T-cell (primary cell): Measurements from ENCODE around the gene JPH3. TPM values are rescaled to one million over a fixed set of nuclear protein-coding genes. Genes with fewer than 3 reads are reported as not detected.

Source experiments
- ATAC-seq, 4 experiments: fragments of 200-7000 bp in 3 of 4; fragments of 150-1000 bp in 1 of 4; cut with Tn5 transposase; replicated peaks in 1 of 4; 1 replicate in 3 of 4; 2 replicates in 1 of 4; pipeline ENCODE4 v1.10.0; 2021; ENCODE audit warnings: moderate library complexity in 3 of 4, mild to moderate bottlenecking in 2 of 4, moderate number of reproducible peaks in 1 of 4
- CTCF ChIA-PET, 2 donors: fragments of 300-600 bp; sonication (Branson Sonifier 250); formaldehyde crosslinking; loops; one replicate each; lab custom pipeline; 2022; ENCODE audit warnings: antibody characterized with exemption in 2 of 2; lab: Charles Lee
- POLR2A ChIA-PET, 2 donors: fragments of 300-600 bp; sonication (Branson Sonifier 250); formaldehyde crosslinking; loops; one replicate each; lab custom pipeline; 2022; ENCODE audit warnings: antibody characterized with exemption in 2 of 2; lab: Charles Lee
- DNase-seq, 35 experiments: peaks; one replicate each; pipeline versions ENCODE4 v3.0.0 to v3.0.0-alpha.2; 2013 to 2023
- H3K27ac ChIP-seq: one replicate; pipeline ENCODE4 v1.5.1; 2013; ENCODE audit warnings: low read length
- H3K27me3 ChIP-seq, 2 experiments: replicated peaks in 1 of 2; 1 replicate in 1 of 2; 2 replicates in 1 of 2; pipeline versions ENCODE4 v1.6.1 to v1.7.0; 2013; ENCODE audit warnings: low read length in 1 of 2, mixed read lengths in 1 of 2; ENCODE audit not compliant: control insufficient read depth in 2 of 2, insufficient read depth in 2 of 2; ENCODE audit errors: extremely low read depth in 1 of 2
- H3K36me3 ChIP-seq, 2 donors: 1 replicate in 1 of 2; 2 replicates in 1 of 2; pipeline versions ENCODE4 v1.6.1 to v1.7.0; 2013; ENCODE audit warnings: low read length in 1 of 2; ENCODE audit not compliant: control insufficient read depth in 2 of 2, insufficient read depth in 1 of 2; ENCODE audit errors: extremely low read depth in 1 of 2
- H3K4me1 ChIP-seq, 2 experiments: 1 replicate in 1 of 2; 2 replicates in 1 of 2; pipeline versions ENCODE4 v1.6.1 to v1.7.0; 2013; ENCODE audit warnings: low read length in 2 of 2, mixed read lengths in 1 of 2; ENCODE audit not compliant: insufficient read depth in 2 of 2, control insufficient read depth in 1 of 2; ENCODE audit errors: extremely low read depth in 1 of 2
- H3K4me3 ChIP-seq, 2 donors: 1 replicate in 1 of 2; 2 replicates in 1 of 2; pipeline versions ENCODE4 v1.5.1 to v1.7.0; 2013; ENCODE audit warnings: mild to moderate bottlenecking in 2 of 2, low read length in 1 of 2, moderate library complexity in 1 of 2; ENCODE audit not compliant: control insufficient read depth in 1 of 2; ENCODE audit errors: extremely low read depth in 1 of 2
- H3K9me3 ChIP-seq: 2 replicates; pipeline ENCODE4 v1.7.0; 2013
- H3K27ac Mint-ChIP-seq, 2 donors: one replicate each; pipeline ENCODE4 v1.8.0; 2020 to 2021; ENCODE audit warnings: mild to moderate bottlenecking in 2 of 2, mixed read lengths in 2 of 2
- H3K27me3 Mint-ChIP-seq, 2 donors: one replicate each; pipeline ENCODE4 v1.8.0; 2021 to 2022; ENCODE audit warnings: mixed read lengths in 2 of 2
- H3K36me3 Mint-ChIP-seq: one replicate; pipeline ENCODE4 v1.8.0; 2021; ENCODE audit warnings: mixed read lengths
- H3K4me1 Mint-ChIP-seq, 3 donors: one replicate each; pipeline ENCODE4 v1.8.0; 2020 to 2022; ENCODE audit warnings: mixed read lengths in 3 of 3, mild to moderate bottlenecking in 1 of 3
- H3K4me3 Mint-ChIP-seq, 3 donors: one replicate each; pipeline ENCODE4 v1.8.0; 2020 to 2022; ENCODE audit warnings: mild to moderate bottlenecking in 3 of 3, mixed read lengths in 3 of 3, moderate library complexity in 3 of 3
- H3K9me3 Mint-ChIP-seq, 3 donors: one replicate each; pipeline ENCODE4 v1.8.0; 2020 to 2022; ENCODE audit warnings: mixed read lengths in 3 of 3
- WGBS: methylation state at CpG from one replicate; pipeline ENCODE4 v1.1.5; 2013; ENCODE audit warnings: missing lambda C conversion rate; ENCODE audit not compliant: insufficient coverage; 5-methylcytosine and 5-hydroxymethylcytosine counted together
- total RNA-seq, 35 experiments: library from RNA in 6 of 35; stranded (reverse) in 6 of 35; fragments of 120-200 nt in 1 of 35; gene quantifications; one replicate each; pipeline versions ENCODE4 v1.2.1 to v1.2.4 and lab custom pipeline; 2013 to 2026

Gene JPH3
- total RNA-seq, 5 donors from 2014 or later (not counting 1 experiment from before 2014, with no cell fraction given): not detected

DNA sequence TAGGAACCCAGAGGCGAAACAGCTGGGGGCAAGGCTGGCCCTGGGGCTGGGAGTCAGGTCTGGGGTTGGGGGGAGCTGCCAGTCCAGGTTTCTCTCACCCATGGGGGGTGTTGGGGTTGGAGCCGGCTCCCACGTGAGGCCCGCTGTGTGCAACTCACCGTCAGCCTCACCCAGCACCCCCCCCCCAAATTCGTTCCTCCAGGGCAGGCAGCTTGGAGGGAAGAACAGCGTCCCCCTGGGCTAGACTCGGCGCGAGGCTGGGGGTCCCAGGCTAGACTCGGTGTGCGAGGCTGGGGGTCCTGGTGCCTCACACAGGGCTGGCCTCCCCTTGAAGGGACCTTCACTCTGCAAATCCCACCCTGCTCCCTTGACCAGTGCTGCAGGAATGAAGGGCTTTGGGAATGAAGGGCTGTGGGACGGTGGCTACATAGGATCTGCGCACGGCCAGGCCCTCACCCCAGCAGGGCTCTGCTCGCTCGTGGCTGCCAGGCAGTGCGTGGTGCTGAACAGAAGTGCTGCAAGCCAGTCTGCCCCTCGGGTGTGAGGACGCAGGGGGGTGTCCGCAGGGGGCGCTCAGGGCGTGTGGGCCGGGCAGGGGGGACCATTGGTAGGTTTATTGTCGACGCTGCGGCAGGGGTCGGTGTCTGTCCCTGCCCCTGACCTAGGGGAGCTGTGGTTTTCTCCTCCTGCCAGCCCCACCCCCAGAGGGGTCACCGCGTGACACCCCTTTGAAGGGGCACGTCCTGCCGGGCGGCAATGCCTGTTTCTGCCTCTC is 88.8 kb downstream of the JPH3 start:
- Histone ChIP-seq H3K4me3 (no peak overlapping the region), H3K9me3 (no peaks in the 10 kb centered on the region), H3K4me1 (no peaks in the 10 kb centered on the region), H3K27ac (no peak overlapping the region), H3K36me3 (no peaks in the 10 kb centered on the region), H3K27me3 (peaks cover 0 to 15% of the 10 kb centered on the region in 2 experiments)
- Mint-ChIP-seq H3K4me3 (no peak overlapping the region), H3K9me3 (no peaks in the 10 kb centered on the region), H3K27me3 (peaks cover 0 to 2% of the 10 kb centered on the region in 2 donors), H3K36me3 (peaks cover 5% of the 10 kb centered on the region), H3K27ac (no peak overlapping the region), H3K4me1 (peaks cover 0 to 2% (median 1%) of the 10 kb centered on the region in 3 donors)
- no peak for DNase-seq
- WGBS: 64% methylated on average over 18 of the region's 33 CpGs
- POLR2A ChIA-PET: no interaction called here
- CTCF ChIA-PET: no interaction called here
- ATAC-seq: no peak

DNA sequence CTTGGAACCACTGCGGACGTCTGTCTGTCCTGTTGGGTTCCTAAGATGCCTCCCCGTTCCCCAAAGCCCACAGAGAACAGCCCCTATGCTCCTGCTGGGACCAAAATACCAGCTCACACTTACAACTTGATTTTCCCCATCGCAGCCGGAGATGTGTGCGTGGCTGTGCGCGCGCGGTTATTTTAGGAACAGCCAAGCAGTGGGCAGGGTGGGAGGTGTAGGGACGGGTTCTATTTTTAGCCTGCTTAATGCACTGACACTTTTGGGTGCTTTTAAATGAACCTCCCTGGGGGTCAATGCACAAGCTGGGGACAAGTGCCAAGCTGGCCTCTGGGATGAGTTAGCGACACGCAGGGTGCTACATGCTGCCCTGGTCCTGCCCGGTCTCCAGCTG is 89.4 kb downstream of the JPH3 start:
- Mint-ChIP-seq H3K36me3 (peaks cover 5% of the 10 kb centered on the region), H3K4me1 (peaks cover 0 to 2% (median 1%) of the 10 kb centered on the region in 3 donors), H3K9me3 (no peaks in the 10 kb centered on the region), H3K27me3 (peaks cover 0 to 2% of the 10 kb centered on the region in 2 donors), H3K4me3 (no peak overlapping the region), H3K27ac (no peak overlapping the region)
- ChIA-PET POLR2A (no interaction called here), CTCF (no interaction called here)
- no peaks in the 10 kb centered on the region for H3K36me3 ChIP-seq
- DNase-seq (no peak), ATAC-seq (no peak)
- no peaks in the 10 kb centered on the region for H3K9me3 ChIP-seq
- H3K27ac ChIP-seq: no peak overlapping the region
- 45% methylated on average over 12 of the region's 14 CpGs for WGBS
- H3K4me3 ChIP-seq: no peak overlapping the region
- H3K27me3 ChIP-seq: peaks cover 0 to 12% of the 10 kb centered on the region in 2 experiments
- no peaks in the 10 kb centered on the region for H3K4me1 ChIP-seq

- no peak overlapping the region for H3K4me3 ChIP-seq
- DNase-seq: no peak
- ChIA-PET POLR2A (no interaction called here), CTCF (no interaction called here)
- peaks cover 0 to 9% of the 10 kb centered on the region in 2 experiments for H3K27me3 ChIP-seq
- ATAC-seq: no peak
- no peak overlapping the region for H3K4me3 Mint-ChIP-seq
- no peak overlapping the region for H3K27ac Mint-ChIP-seq
- no peaks in the 10 kb centered on the region for H3K4me1 ChIP-seq
- 85% methylated on average over 5 of the region's 7 CpGs for WGBS
- no peaks in the 10 kb centered on the region for H3K9me3 ChIP-seq
- no peaks in the 10 kb centered on the region for H3K36me3 ChIP-seq
- H3K9me3 Mint-ChIP-seq: no peaks in the 10 kb centered on the region
- H3K27me3 Mint-ChIP-seq: peaks cover 0 to 2% of the 10 kb centered on the region in 2 donors
- H3K4me1 Mint-ChIP-seq: peaks cover 0 to 2% (median 1%) of the 10 kb centered on the region in 3 donors
- H3K36me3 Mint-ChIP-seq: peaks cover 5% of the 10 kb centered on the region
- H3K27ac ChIP-seq: no peak overlapping the region
Measured at GRCh38 chr16:87692176-87692575, 89.9 kb downstream of the JPH3 start.

GRCh38 chr16:87692756-87693155 is 90.4 kb downstream of the JPH3 start:
- Histone ChIP-seq H3K27me3 (peaks cover 0 to 9% of the 10 kb centered on the region in 2 experiments), H3K4me1 (no peaks in the 10 kb centered on the region), H3K27ac (no peak overlapping the region), H3K36me3 (no peaks in the 10 kb centered on the region), H3K9me3 (no peaks in the 10 kb centered on the region), H3K4me3 (no peak overlapping the region)
- Mint-ChIP-seq H3K27ac (no peak overlapping the region), H3K4me1 (peaks cover 0 to 2% (median 1%) of the 10 kb centered on the region in 3 donors), H3K9me3 (no peaks in the 10 kb centered on the region), H3K27me3 (peaks cover 0 to 2% of the 10 kb centered on the region in 2 donors), H3K36me3 (peaks cover 5% of the 10 kb centered on the region), H3K4me3 (no peak overlapping the region)
- 92% methylated on average over 5 of the region's 12 CpGs for WGBS
- CTCF ChIA-PET: no interaction called here
- no peak for DNase-seq
- no peak for ATAC-seq
- POLR2A ChIA-PET: no interaction called here

GRCh38 chr16:87693827-87694226 is 91.5 kb downstream of the JPH3 start:
- no peaks in the 10 kb centered on the region for H3K9me3 Mint-ChIP-seq
- ATAC-seq (no peak), DNase-seq (no peak)
- 100% methylated on average over 16 of the region's 16 CpGs for WGBS
- no peak overlapping the region for H3K27ac Mint-ChIP-seq
- CTCF ChIA-PET: no interaction called here
- peaks cover 5% of the 10 kb centered on the region for H3K36me3 Mint-ChIP-seq
- H3K4me1 ChIP-seq: peaks cover 0 to 9% of the 10 kb centered on the region in 2 experiments
- peaks cover 6 to 11% (median 7%) of the 10 kb centered on the region in 3 donors for H3K4me1 Mint-ChIP-seq
- H3K4me3 ChIP-seq: no peak overlapping the region
- POLR2A ChIA-PET: no interaction called here
- H3K9me3 ChIP-seq: no peaks in the 10 kb centered on the region
- H3K27me3 Mint-ChIP-seq: no peaks in the 10 kb centered on the region
- H3K27me3 ChIP-seq: peaks cover 0 to 3% of the 10 kb centered on the region in 2 experiments
- no peaks in the 10 kb centered on the region for H3K36me3 ChIP-seq
- no peak overlapping the region for H3K4me3 Mint-ChIP-seq
- no peak overlapping the region for H3K27ac ChIP-seq

GRCh38 chr16:87694441-87695125 is 92.3 kb downstream of the JPH3 start:
- H3K36me3 ChIP-seq: no peaks in the 10 kb centered on the region
- H3K4me3 ChIP-seq: no peak overlapping the region
- no peaks in the 10 kb centered on the region for H3K27me3 Mint-ChIP-seq
- peaks cover 5% of the 10 kb centered on the region for H3K36me3 Mint-ChIP-seq
- H3K4me1 ChIP-seq: peaks cover 0 to 14% of the 10 kb centered on the region in 2 experiments
- ATAC-seq (no peak), DNase-seq (no peak)
- H3K4me3 Mint-ChIP-seq: no peak overlapping the region
- POLR2A ChIA-PET: no interaction called here
- H3K4me1 Mint-ChIP-seq: peaks cover 11 to 17% (median 13%) of the 10 kb centered on the region in 3 donors
- H3K9me3 ChIP-seq: no peaks in the 10 kb centered on the region
- CTCF ChIA-PET: no interaction called here
- WGBS: 93% methylated on average over 20 of the region's 20 CpGs
- no peaks in the 10 kb centered on the region for H3K9me3 Mint-ChIP-seq
- no peak overlapping the region for H3K27ac ChIP-seq
- no peaks in the 10 kb centered on the region for H3K27me3 ChIP-seq
- no peak overlapping the region for H3K27ac Mint-ChIP-seq
